OCI-LY1 (cell line): Measurements from ENCODE around the gene C14orf180.

ENCODE experiments used
- H2AFZ ChIP-seq: fragments of 200-600 bp; sonication (generic), shearing (Covaris generic); 2 replicates; pipeline ENCODE4 v1.6.0; 2014; ENCODE audit warnings: antibody characterized with exemption, mild to moderate bottlenecking, low read length
- H3F3A ChIP-seq: fragments of 200-600 bp; sonication (generic), shearing (Covaris generic); 2 replicates; pipeline ENCODE4 v1.6.0; 2014; ENCODE audit warnings: mild to moderate bottlenecking, antibody characterized with exemption, low read length, moderate library complexity; ENCODE audit not compliant: insufficient read depth
- H3K27ac ChIP-seq: fragments of 200-600 bp; sonication (generic); 2 replicates; pipeline ENCODE4 v1.5.1; 2014; ENCODE audit warnings: low read length, mixed run types, mild to moderate bottlenecking, low read depth; ENCODE audit not compliant: poor library complexity, severe bottlenecking
- H3K27me3 ChIP-seq: fragments of 200-600 bp; sonication (generic); 2 replicates; pipeline ENCODE4 v1.6.0; 2014; ENCODE audit warnings: antibody characterized with exemption, mild to moderate bottlenecking, low read length, moderate library complexity; ENCODE audit not compliant: insufficient read depth
- H3K36me3 ChIP-seq: fragments of 200-600 bp; sonication (generic); 2 replicates; pipeline ENCODE4 v1.6.1; 2014; ENCODE audit warnings: mild to moderate bottlenecking, antibody characterized with exemption, low read length, moderate library complexity, mixed read lengths; ENCODE audit not compliant: insufficient read depth
- H3K4me1 ChIP-seq: fragments of 200-600 bp; sonication (generic); 2 replicates; pipeline ENCODE4 v1.5.1; 2014; ENCODE audit warnings: mild to moderate bottlenecking, low read length, moderate library complexity; ENCODE audit not compliant: insufficient read depth, severe bottlenecking
- H3K4me2 ChIP-seq: fragments of 200-600 bp; sonication (generic), shearing (Covaris generic); 2 replicates; pipeline ENCODE4 v1.6.1; 2014; ENCODE audit warnings: low read length
- H3K4me3 ChIP-seq: fragments of 200-600 bp; sonication (generic); 2 replicates; pipeline ENCODE4 v1.5.1; 2014; ENCODE audit warnings: low read length, low read depth, mild to moderate bottlenecking, mixed read lengths; ENCODE audit not compliant: poor library complexity, severe bottlenecking
- H3K79me2 ChIP-seq: fragments of 200-600 bp; shearing (Covaris generic); 2 replicates; pipeline ENCODE4 v1.6.1; 2016; ENCODE audit warnings: mixed run types, low read length, mixed read lengths; ENCODE audit not compliant: insufficient read depth
- H3K9ac ChIP-seq: fragments of 200-600 bp; sonication (generic), shearing (Covaris generic); 2 replicates; pipeline ENCODE4 v1.6.1; 2014; ENCODE audit warnings: mild to moderate bottlenecking, low read length, mixed read lengths
- H3K9me2 ChIP-seq: fragments of 200-600 bp; sonication (generic), shearing (Covaris generic); 2 replicates; pipeline ENCODE4 v1.6.1; 2014; ENCODE audit warnings: low read depth, mild to moderate bottlenecking, low read length, mixed read lengths
- H3K9me3 ChIP-seq: fragments of 200-600 bp; shearing (Covaris generic); 2 replicates; pipeline ENCODE4 v1.6.1; 2014; ENCODE audit warnings: low read length, mixed read lengths
- H4K20me1 ChIP-seq: fragments of 200-600 bp; sonication (generic), shearing (Covaris generic); 2 replicates; pipeline ENCODE4 v1.6.0; 2016; ENCODE audit warnings: mild to moderate bottlenecking, low read length; ENCODE audit not compliant: insufficient read depth
- EZH2 ChIP-seq: fragments of 200-600 bp; sonication (generic), shearing (Covaris generic); IDR thresholded peaks from 2 replicates; pipeline ENCODE4 v1.8.0; 2017; ENCODE audit warnings: borderline replicate concordance, mixed run types, mild to moderate bottlenecking, antibody characterized with exemption, low read length, moderate library complexity, mixed read lengths
- TF ChIP-seq, protein P1 (sequence below): fragments of 200-600 bp; sonication (generic), shearing (Covaris generic); IDR thresholded peaks from 2 replicates; pipeline ENCODE4 v1.5.1; 2017; ENCODE audit warnings: mild to moderate bottlenecking, antibody characterized with exemption, low read length, moderate library complexity, mixed read lengths

The C14orf180 gene

DNA sequence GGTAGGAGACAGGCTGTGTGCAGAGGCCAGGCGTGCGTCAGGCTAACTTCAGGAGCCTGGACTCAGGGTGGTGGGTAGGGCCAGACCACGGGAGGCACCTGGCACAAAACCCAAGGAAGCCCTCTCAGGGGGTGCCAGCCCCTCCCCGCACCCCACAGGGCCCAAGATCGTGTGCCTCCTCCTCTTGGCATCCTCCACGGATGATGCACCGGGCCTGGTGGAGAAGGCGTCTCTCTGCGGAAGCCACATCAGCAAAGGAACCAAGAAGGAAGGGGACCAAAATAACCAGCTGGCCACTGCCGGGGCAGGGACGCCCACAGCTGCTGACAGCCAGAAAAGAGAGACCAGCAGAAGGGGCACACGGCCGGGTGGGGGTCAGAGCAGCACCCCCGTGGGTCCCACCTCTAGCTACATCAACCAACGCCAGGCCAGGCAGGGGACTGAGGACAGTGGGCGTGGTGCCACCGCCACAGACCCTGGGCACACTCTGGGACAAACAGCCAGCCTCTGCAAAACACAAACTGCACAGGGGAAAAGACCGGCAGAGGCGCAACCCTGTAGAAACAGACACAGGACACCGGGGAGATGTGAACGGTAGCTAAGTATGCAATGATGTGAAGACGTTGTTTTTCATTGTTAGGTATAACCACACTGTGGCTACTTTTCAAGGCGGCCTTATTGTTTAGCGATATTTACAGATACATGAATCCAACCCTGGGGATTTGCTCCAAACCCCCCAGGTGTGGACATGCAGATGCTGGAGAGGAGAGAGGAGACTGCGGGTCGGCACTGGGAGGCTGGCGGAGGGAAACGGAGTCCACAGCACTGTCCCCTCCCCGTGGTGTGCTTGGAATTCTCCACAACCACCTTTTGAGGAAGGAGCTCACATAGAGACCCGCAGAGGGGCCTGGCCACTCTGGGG lies 26.1 kb upstream of the C14orf180 start:
- no peaks in the 10 kb centered on the region for H3K4me1 ChIP-seq
- H2AFZ ChIP-seq = no peak overlapping the region
- H3K9me3 ChIP-seq = no peaks in the 10 kb centered on the region
- peaks cover 10% of the 10 kb centered on the region for H3K27me3 ChIP-seq
- no peak overlapping the region for H3K4me3 ChIP-seq
- no peak overlapping the region for H3K4me2 ChIP-seq
- no peak overlapping the region for H3K9ac ChIP-seq
- no peak overlapping the region for H3K27ac ChIP-seq
- H3F3A ChIP-seq = no peaks in the 10 kb centered on the region
- H3K9me2 ChIP-seq = no peaks in the 10 kb centered on the region
- no peaks in the 10 kb centered on the region for H4K20me1 ChIP-seq
- H3K36me3 ChIP-seq = no peaks in the 10 kb centered on the region
- no peak for TF ChIP-seq EZH2
- TF ChIP-seq, protein P1, sequence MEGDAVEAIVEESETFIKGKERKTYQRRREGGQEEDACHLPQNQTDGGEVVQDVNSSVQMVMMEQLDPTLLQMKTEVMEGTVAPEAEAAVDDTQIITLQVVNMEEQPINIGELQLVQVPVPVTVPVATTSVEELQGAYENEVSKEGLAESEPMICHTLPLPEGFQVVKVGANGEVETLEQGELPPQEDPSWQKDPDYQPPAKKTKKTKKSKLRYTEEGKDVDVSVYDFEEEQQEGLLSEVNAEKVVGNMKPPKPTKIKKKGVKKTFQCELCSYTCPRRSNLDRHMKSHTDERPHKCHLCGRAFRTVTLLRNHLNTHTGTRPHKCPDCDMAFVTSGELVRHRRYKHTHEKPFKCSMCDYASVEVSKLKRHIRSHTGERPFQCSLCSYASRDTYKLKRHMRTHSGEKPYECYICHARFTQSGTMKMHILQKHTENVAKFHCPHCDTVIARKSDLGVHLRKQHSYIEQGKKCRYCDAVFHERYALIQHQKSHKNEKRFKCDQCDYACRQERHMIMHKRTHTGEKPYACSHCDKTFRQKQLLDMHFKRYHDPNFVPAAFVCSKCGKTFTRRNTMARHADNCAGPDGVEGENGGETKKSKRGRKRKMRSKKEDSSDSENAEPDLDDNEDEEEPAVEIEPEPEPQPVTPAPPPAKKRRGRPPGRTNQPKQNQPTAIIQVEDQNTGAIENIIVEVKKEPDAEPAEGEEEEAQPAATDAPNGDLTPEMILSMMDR = no peak
- H3K79me2 ChIP-seq = no peaks in the 10 kb centered on the region

DNA sequence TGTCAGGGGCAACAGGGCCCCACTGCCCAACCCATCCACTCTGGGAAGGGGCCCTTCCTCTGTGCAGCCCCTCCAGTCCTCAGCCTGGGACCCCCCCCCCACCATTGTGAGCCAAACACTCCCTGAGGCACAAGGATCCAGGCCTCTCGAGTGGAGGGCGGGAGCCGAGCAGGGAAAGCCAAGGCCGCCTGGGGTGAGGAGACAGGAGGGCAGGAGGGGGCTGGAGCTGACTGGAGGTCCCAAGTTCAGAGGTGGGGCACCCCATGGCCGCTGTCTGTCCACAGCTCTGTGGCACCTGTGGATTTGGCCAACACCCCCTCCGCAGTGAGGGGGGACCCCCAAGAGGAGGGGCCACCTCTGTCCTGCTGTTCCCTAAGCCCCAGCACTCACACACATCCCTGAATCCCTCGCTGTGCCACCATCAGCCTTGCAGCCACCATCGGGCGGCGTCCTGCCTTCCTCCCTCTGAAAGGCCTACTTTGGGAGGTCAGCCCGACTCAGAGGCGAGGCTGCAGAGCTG lies 25.4 kb upstream of the C14orf180 start:
- Histone ChIP-seq H3K9me2 (no peaks in the 10 kb centered on the region), H3K36me3 (no peaks in the 10 kb centered on the region), H3K27ac (no peak overlapping the region), H3K4me1 (no peaks in the 10 kb centered on the region), H3K4me2 (no peak overlapping the region), H3K9me3 (no peaks in the 10 kb centered on the region), H3K9ac (no peak overlapping the region), H3F3A (no peaks in the 10 kb centered on the region), H3K4me3 (no peak overlapping the region), H4K20me1 (no peaks in the 10 kb centered on the region), H2AFZ (no peak overlapping the region), H3K27me3 (peaks cover 10% of the 10 kb centered on the region), H3K79me2 (no peaks in the 10 kb centered on the region)
- TF ChIP-seq EZH2 = no peak
- TF ChIP-seq, protein P1 = no peak

DNA sequence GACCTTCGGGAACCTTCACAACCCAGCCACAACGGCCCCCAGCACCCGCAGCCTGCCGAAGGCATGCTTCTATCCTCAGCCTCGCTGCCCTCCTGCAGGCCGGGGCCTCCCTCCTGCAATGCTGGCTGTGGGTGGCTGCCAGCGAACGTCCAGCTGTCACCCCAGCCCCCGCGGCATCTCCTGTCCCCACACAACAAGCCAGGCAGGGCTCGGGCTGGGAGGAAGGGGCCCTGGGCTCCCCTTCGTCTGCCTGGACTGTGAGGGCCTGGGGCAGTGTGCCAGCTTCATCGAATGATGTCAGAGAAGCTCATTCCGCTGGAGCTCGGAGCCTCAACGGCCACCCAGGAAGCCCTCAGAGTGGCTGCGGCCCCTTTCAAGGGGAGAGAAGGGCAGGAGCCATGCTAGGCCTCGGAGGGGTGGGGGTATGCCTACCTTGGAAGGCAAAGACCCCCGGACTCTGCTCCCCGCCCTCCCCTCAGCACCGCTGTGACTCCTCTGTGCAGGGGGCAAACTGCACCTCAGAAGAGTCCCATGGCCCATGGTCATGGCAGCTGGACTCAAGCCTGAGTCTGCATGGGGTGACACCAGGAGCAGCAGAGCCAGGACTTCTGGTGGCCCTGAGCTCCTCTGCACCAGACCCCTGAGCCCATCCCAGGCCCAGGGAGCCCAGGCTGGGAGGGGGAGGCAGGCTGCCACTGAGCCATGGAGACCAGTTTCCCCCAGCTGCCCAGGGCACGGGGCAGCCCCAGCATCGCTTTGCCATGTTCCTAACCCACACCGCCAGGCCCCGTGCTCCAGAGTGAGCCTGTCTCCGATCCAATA lies 24.7 kb upstream of the C14orf180 start:
- Histone ChIP-seq H3K4me1 (no peaks in the 10 kb centered on the region), H3F3A (no peaks in the 10 kb centered on the region), H2AFZ (no peak overlapping the region), H3K27me3 (peaks cover 10% of the 10 kb centered on the region), H3K27ac (no peak overlapping the region), H3K9ac (no peak overlapping the region), H3K9me3 (no peaks in the 10 kb centered on the region), H3K4me2 (no peak overlapping the region), H3K79me2 (no peaks in the 10 kb centered on the region), H3K36me3 (no peaks in the 10 kb centered on the region), H3K4me3 (no peak overlapping the region), H4K20me1 (no peaks in the 10 kb centered on the region), H3K9me2 (no peaks in the 10 kb centered on the region)
- TF ChIP-seq, protein P1 = no peak
- no peak for TF ChIP-seq EZH2
